Adrenal gland (tissue), 5 donors: ENCODE measurements around the gene STEAP1B.

Experiments used
- POLR2A ChIP-seq, 2 donors: fragments of 450-650 bp; IDR thresholded peaks; one replicate each; pipeline ENCODE4 v1.6.1; 2017; ENCODE audit warnings: antibody characterized with exemption in 2 of 2, mild to moderate bottlenecking in 2 of 2, moderate library complexity in 1 of 2
- TF ChIP-seq, protein P1 (sequence below), 6 experiments: fragments of 450-650 bp in 4 of 6; fragments of 200-600 bp in 2 of 6; sonication (generic) in 1 of 6; IDR thresholded peaks; 1 replicate in 5 of 6; 2 replicates in 1 of 6; pipeline versions ENCODE4 v1.5.1 to v1.8.0; 2016 to 2021; ENCODE audit warnings: antibody characterized with exemption in 6 of 6, mild to moderate bottlenecking in 2 of 6, moderate library complexity in 1 of 6
- donor health status: DM: no; HTN: no; CAD: no.

- TF ChIP-seq, protein P1, sequence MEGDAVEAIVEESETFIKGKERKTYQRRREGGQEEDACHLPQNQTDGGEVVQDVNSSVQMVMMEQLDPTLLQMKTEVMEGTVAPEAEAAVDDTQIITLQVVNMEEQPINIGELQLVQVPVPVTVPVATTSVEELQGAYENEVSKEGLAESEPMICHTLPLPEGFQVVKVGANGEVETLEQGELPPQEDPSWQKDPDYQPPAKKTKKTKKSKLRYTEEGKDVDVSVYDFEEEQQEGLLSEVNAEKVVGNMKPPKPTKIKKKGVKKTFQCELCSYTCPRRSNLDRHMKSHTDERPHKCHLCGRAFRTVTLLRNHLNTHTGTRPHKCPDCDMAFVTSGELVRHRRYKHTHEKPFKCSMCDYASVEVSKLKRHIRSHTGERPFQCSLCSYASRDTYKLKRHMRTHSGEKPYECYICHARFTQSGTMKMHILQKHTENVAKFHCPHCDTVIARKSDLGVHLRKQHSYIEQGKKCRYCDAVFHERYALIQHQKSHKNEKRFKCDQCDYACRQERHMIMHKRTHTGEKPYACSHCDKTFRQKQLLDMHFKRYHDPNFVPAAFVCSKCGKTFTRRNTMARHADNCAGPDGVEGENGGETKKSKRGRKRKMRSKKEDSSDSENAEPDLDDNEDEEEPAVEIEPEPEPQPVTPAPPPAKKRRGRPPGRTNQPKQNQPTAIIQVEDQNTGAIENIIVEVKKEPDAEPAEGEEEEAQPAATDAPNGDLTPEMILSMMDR (IDR thresholded peaks at IDR 0.05) = no peak
- no peak for TF ChIP-seq POLR2A (IDR thresholded peaks at IDR 0.05)
Observed at GRCh38 chr7:22387583-22387982, 112.4 kb downstream of the STEAP1B start.
